HG03159 (cell line): ENCODE measurements around the gene ACSF2.
"Not testable (repeated sequence)": the region's sequence is repeated elsewhere in the genome, so short reads cannot be mapped to it uniquely, and the experiment has no call there.

Experiments
- ATAC-seq: cut with Tn5 transposase; IDR thresholded peaks from one replicate; pipeline ENCODE4 v1.9.1; 2021; ENCODE audit warnings: mild to moderate bottlenecking, moderate library complexity; ENCODE audit not compliant: unreplicated experiment

ACSF2 gene

DNA sequence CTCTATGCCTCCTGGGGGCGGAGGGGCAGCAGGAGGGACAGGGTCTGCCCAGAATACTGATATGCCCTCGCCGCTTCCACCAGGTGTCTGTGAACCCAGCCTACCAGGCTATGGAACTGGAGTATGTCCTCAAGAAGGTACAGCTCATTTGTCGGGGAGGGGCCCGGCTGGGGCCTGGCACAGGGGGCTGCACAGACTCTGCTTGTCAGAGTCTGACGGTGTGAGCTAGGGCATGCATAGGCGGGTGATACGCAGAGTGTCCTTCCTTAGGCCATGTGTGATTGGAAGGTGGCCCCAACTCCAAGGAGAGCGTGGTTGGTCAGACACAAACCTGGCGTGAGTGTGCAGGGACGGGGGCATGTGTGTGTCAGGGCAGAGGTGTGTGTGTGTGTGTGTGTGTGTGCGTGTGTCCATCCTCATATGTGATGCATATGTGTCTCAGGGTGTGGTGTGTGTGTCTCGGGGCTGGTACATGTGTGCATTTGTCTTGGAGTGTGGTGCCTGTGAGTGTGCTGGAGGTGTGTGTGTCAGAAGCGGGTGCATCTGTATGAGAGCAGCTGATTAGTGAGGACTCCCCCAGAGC lies 35.6 kb downstream of the ACSF2 start:
- ATAC-seq = no peak

DNA sequence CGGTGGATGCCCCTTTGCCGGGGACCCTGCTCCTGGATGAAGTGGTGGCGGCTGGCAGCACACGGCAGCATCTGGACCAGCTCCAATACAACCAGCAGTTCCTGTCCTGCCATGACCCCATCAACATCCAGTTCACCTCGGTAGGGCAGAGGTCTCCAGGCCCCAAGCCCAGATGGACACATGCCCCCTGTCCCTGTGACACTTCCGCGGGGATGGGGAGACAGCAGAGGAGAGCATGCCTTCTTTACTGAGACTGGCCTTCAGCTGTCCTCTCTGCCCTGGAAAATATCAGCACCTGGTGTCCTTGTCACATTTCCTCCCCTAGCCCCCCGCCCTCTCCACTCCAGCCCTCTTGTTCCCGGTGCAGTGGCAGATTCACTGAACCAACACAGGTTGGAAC lies 36.4 kb downstream of the ACSF2 start:
- no peak for ATAC-seq

DNA sequence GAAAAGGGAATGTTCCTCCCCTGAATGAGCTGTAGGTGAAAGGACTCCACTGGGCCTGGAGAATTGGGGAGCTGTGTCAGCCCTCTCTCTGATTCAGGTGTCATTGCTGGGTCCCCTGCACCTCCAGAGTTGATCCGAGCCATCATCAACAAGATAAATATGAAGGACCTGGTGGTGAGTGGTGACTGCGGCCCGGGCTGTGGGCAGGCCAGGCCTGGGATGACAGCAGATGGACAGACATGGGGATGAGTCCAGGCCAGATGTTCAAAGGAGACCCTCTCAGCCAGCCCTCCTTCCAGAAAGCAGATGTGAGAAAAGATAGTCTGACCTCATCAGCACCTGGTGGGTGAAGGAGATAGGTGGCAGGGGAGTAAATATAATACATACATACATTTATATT lies 38.1 kb downstream of the ACSF2 start:
- ATAC-seq = no peak

DNA sequence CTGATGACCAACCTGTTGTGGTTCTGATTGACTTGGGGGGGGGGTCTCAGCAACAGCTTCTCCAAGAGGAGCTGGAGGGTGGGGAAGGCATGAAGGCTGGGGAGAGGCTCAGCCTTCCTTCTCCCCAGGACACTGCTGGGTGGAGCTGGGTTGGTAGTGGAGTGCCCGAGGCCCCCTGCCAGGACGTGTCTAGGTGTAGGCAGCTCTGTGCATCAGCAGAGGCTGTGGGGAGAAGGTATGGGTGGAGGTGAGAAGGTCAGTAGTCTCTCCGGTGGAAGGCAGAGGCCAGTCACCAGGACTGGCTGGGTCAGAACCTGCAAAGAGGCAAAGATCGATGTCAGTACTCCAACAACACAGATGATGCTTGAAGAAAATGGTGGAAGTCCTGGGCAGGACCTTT lies 38.7 kb downstream of the ACSF2 start:
- no peak for ATAC-seq

DNA sequence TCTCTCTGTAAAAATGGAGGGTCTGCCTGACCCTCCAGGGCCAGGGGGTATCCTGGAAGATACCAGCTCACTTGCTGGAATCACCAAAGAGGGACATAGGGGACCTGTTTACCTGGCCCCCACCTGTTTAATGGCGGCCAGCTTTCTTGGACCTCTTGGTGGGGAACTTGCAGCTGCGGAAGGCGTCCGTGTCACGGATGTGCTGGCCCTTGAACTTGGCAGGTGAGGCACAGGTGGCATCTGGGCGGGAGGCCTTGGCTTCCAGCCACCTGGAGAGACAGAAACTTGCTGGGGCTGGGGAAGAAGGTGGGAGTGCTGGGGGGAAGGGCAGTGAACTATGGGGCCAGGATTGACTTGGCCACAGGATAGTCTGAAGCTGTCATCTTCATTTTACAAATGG lies 39.2 kb downstream of the ACSF2 start:
- ATAC-seq = no peak

DNA sequence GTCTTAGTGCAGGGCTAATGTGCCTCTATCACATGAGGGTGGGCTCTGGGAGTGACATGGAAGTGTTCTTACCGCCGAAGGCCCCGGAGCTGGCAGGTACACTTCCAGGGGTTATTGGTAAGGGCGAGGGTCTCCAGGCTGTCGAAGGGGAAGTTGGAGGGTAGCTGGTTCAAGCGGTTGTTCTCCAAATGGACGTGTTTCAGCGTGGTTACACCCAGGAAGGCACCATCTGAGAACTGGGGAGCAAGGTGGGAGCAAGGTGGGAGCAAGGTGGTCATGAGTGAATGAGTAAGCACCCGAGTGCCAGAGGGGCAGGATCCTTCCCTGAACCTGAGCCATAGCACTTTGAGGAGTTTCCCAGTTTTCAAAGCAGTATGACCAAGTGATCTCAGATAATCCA lies 39.6 kb downstream of the ACSF2 start:
- no peak for ATAC-seq

DNA sequence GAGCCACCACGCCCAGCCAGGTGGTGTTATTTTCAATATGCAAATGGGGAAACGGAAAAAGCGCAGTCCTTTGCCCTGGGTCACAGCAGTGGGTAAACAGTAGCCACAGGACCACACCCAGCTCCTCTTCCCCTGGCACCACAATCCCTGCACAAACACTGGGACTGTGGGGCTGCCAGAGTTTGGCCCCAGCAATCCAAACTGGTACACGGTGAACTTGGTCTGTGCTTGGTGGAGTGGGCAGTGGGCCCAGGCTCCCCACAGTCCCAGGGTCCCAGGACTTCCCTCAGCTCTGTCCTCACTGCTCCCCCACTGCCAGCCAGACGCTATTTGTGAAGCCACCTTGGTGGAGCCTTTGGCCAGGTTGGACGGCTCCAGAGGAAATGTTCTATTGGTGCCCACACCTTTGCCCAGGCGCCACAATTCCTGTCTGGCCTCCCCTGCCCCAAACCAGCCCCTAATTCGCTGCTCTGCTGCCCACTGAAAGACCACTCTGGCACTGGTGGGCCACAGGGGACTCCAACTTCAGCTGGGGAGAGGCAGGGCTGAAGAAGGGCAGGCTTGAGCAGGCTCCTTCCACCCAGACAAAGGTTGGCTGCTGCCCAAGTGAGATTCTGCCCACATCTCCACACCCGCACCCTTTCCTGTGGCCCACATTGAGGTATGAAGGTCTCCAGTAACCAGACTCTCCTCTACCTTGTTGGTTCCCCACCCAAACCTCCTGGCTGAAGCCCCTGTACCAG lies 40.5 kb downstream of the ACSF2 start:
- no peak for ATAC-seq

DNA sequence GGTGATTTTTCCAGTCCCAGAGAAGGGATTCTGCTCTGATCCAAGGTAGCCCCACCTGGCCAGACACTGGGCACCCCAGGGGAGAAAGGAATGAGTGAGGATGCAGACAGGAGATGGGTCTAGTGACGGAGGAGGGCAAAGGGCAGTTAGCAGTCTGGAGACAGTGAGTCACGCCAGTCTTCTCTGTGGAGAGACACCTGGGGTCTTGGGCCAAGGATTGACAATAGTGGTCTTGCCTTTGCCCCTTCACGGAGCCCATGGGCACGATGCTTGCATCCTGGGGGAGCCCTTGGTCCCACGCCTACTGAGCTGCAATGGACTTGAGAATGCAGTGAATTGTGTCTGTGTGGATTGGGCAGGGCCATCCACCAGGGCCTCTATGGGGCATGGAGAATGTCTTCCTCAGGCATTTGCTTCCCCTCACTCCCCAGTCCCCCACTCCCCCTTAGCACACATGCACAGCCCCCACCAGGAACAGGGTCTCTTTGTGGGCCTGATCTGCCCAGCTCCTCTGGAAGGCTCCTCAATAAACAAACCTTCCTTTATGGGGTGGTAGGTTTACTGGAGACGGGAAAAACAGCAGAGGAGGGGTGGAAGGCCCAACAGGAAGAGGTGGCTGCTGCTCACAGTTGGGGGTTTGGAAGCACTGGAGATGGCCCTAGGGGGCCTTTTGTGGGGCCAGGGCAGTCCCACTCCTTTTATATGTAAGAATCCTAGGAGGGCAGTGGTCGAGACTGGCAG lies 41.3 kb downstream of the ACSF2 start:
- ATAC-seq = no peak

DNA sequence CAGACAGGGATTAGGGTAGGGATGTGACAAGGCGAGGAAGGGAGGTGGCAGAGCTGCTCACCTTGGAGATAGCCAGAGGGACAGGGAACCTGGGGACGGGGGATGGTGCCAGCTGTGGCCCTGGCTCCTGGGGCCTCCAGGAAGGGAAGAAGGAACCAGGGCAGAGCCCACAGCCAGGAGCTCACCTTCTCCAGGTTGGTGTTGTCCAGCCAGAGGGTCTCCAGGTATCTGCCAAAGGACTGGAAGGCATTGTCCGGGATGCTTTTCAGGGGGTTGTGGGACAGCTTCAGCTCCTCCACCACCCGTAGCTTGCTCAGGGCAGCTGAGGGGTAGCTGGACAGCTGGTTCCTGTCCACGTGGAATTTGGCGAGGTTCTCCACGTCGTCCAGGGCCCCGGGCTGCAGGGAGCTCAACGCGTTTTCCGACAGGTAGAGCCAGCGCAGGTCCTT lies 41.9 kb downstream of the ACSF2 start:
- ATAC-seq = no peak

DNA sequence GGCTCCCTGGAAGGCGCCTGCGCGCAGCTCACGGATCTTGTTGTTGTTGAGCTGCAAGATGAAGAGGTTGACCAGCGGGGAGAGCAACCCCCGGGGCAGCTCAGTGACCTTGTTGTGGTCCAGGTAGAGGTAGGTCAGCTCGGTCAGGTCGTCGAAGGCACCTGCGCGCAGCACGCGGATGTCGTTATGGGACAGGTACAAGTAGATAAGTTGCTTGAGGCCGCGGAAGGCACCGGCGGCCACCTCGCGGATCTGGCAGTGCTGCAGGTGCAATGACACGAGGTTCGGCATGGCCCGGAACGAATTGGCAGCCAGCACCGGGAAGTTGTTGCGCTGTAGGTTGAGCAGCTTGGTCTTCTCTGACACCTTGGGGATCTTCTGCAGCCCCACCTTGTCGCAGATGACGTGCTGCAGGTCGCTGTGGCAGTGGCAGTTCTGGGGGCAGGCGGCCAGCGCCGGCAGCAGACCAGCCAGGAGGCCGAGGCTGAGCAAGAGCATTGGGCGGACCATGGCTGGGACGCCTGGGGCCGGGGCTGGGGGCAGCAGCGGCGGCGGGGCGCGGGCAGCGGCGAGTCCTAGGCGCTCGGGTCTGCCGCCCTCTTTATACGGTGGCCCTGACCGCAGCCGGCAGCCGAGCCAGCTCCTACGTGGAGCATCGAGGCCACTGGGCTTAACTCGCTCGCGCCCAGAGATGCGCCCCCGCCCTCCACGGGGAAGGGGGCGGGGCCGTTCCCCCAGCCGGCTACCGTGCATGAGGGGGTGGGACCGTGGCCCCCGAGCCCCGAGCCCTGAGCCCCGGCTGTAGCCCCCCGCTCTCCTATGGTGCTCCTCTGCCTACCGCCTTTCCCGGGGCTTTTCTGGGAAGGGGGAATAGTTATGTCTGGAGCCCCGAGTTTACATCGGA lies 42.5 kb downstream of the ACSF2 start, which contains the start of gene CHAD:
CHAD (minus strand) TSS at position 577 of the 904 bp plus-strand sequence; CDS start at position 510, 67 bp downstream.
- no peak for ATAC-seq

DNA sequence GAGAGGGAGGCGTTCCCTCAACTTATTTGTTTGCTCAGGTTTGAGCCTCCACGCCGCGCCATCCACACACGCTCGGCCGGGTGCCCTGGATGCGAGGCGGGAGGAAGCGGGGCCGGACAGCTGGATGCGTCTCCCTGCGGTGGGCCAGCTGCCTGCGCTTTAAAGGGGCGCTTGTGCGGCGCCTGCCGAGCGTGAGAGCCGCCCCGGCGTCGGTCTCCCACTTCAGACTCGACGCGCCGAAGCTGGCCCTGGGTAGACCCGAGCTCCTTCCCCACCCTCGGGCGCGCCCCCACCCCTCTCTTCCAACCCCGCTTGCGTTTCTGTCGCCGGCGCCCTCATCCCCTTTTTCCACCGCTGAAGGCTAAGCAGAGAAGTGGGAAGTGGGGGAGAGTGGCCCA lies 43.2 kb downstream of the ACSF2 start:
- no peak for ATAC-seq

DNA sequence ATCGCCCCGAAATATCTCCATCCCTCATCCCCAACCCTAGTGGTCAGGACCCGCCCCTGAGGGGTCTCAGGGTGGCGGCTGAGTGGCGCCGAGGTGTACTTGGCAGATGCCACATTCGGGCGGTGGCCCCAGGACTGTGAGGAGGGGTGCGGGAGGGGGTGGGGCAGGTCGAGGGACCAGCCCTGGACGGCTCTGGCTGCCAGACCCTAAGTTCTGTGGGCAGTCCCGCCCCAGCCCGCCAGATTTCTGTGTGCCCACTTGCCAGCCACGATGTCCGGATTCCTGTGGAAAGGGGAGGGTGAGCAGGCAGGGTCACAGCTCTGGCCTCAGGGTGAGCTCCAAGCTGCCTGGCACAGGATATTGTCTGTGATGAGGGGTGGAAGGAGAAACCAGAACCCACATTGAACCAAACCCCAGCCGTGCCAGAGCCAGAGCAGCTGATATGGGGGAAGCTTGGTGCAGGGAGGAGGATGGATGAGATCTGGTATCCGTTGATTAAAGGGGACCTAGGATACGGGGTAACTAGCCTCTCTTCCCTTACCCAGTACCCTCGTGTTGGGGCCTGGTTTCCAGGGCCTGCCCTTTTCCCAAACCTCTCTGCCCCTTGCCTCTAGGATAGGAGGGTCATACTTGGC lies 43.8 kb downstream of the ACSF2 start:
- no peak for ATAC-seq

DNA sequence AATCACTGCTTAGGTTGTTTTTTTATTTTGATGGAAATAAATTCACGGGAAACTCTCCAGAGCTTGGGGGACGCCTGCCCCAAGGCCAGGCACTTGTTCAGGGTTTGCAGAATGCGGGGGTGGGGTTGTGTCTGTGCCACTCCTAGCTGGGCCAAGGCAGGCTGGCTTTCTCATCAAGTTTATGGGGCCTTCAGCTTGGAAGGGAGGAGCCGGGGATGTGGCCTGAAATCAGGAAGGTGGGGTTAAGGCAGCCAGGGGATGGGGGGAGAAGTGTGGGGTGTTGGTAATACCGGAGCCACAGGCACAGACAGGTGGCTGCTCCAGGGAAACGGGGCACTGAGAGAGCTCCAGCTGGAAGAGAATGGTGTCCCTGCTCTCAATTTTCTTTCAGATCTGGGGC lies 44.4 kb downstream of the ACSF2 start:
- no peak for ATAC-seq

DNA sequence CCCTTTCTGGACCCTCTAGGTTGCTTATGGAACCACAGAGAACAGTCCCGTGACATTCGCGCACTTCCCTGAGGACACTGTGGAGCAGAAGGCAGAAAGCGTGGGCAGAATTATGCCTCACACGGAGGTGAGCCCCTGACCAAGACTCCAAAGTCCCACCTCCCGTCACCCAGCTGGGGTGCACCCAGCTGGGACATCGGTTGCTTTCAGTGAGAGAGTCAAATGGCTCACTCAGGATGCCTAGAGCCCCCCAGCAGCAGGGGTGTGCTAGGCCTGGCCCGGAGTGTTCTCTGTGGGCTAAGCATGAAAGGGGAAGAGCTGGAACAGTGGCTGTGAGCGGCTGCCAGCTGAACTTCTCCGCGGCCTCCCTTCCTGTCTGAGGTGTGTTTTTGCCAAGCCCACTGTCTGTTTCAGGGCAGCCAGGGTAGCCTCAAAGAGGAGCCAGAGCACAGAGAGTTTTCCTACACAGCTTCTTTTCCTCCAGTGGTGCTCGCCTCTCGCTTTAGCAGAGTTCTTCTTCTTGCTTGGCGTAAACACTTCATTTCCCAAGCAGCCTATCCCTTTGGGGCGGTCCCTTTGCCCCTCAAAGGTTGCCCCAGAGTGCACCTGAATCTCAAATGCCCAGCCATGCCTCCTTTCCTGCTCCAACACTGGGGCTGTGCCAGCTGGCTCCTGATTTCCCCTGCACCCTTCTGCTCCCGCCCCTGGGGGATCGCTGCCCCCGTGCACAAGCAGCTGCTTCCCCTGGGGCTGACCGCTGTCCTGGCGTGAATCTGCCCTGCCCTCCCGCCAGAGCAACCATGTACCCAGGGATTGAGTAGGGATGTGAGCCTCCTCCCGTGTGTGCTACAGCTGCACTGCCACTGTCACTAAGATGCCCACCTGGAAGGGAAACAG lies 45.2 kb downstream of the ACSF2 start:
- ATAC-seq = no peak

DNA sequence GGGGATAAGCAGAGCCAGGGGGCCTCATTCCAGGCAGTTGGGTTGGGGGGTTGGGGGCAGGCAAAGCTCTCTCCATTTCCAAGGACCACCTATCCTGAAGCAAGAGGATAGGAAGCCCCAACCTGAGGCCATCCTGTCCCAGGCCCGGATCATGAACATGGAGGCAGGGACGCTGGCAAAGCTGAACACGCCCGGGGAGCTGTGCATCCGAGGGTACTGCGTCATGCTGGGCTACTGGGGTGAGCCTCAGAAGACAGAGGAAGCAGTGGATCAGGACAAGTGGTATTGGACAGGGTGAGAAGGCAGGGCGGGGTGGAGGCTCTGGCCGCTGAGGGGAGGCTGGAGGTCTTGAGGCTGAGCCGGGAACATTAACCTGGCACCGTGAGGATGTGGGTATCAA lies 46.3 kb downstream of the ACSF2 start:
- ATAC-seq = no peak

DNA sequence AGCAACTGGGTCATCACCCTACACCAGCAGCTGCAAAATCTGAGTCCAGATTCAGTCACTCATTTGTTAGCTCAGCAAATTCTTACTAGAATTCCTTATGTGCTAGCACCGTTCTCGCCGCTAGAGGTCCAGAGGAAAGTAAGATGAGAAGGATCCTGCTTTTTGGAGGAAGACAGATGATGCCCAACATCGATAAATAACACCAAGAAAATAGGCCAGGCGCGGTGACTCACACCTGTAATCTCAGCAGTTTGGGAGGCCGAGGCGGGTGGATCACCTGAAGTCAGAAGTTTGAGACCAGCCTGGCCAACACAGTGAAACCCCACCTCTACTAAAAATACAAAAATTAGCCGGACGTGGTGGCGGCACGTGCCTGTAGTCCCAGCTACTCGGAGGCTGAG lies 46.7 kb downstream of the ACSF2 start:
- ATAC-seq = not testable (repeated sequence)

DNA sequence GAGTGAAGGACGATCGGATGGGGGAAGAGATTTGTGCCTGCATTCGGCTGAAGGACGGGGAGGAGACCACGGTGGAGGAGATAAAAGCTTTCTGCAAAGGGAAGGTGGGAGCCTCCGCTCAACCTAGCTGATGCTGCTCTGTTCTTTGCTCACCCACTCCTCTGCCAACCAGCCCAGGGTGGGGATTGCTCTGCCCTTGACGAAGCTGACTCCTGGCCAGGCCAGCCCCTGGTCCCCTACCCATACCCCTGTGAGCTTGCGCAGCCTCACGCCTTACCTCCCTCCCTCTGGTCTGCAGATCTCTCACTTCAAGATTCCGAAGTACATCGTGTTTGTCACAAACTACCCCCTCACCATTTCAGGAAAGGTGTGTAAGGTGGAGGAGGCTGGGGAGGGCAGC lies 47.9 kb downstream of the ACSF2 start:
- ATAC-seq = no peak

DNA sequence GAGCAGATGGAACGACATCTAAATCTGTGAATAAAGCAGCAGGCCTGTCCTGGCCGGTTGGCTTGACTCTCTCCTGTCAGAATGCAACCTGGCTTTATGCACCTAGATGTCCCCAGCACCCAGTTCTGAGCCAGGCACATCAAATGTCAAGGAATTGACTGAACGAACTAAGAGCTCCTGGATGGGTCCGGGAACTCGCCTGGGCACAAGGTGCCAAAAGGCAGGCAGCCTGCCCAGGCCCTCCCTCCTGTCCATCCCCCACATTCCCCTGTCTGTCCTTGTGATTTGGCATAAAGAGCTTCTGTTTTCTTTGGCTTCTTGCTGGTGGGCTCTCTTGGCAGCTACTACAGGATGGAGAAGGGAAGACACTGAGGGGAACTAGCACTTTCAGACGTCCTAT lies 48.5 kb downstream of the ACSF2 start:
- no peak for ATAC-seq

DNA sequence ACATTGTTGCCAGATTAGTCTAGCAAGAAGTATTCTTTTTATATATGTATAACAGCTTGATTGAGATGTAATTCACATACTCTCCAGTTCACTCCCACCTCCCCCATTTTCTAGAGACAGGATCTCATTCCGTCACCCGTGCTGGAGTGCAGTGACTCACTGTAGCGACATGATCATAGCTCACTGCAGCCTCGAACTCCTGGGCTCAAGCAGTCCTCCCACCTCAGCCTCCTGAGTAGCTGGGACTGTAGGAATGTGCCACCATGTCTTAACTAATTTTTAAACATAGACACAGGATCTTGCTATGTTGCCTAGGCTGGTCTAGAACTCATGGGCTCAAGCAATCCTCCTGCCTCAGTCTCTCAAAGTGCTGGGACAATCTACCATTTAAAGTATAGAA lies 49.3 kb downstream of the ACSF2 start:
- no peak for ATAC-seq
